Testis (tissue), 2 donors: ENCODE results near the gene PRR11.

Source experiments
- CTCF ChIP-seq, 3 experiments: fragments of 450-650 bp in 2 of 3; fragments of 200-600 bp in 1 of 3; sonication (generic) in 1 of 3; IDR thresholded peaks; one replicate each; pipeline ENCODE4 v1.5.1; 2016 to 2019; ENCODE audit warnings: antibody characterized with exemption in 3 of 3, mild to moderate bottlenecking in 2 of 3, moderate library complexity in 1 of 3
- POLR2A ChIP-seq: fragments of 450-650 bp; IDR thresholded peaks from one replicate; pipeline ENCODE4 v1.6.1; 2017; ENCODE audit warnings: antibody characterized with exemption, mild to moderate bottlenecking, moderate library complexity

GRCh38 chr17:59105852-59106462, 49.6 kb upstream of the PRR11 start:
- no peak for TF ChIP-seq CTCF (IDR thresholded peaks at IDR 0.05)
- TF ChIP-seq POLR2A: no peak
